ENCODE results near the gene FEV.

The FEV gene

GRCh38 chr2:218959141-218959731 lies 25.7 kb downstream of the FEV start, which contains the start of gene CDK5R2:
Gene CDK5R2, plus strand, starts transcription at chr2:218959666. Its CDS starts 155 bp downstream, at chr2:218959821.
- H3K9me3 ChIP-seq (ENCODE audit: insufficient read depth, low read length, severe bottlenecking) = no peaks in the 10 kb centered on the region
- no peaks in the 10 kb centered on the region for H3K79me2 ChIP-seq (ENCODE audit: insufficient read depth, low read length)
- no peak within 1 kb of the TSS for H3K27ac ChIP-seq (ENCODE audit: low read length)
- TF ChIP-seq EZH2 (IDR thresholded peaks at IDR 0.05; ENCODE audit: borderline replicate concordance, low read depth, low read length, severe bottlenecking) = no peak
- TF ChIP-seq, protein P1, sequence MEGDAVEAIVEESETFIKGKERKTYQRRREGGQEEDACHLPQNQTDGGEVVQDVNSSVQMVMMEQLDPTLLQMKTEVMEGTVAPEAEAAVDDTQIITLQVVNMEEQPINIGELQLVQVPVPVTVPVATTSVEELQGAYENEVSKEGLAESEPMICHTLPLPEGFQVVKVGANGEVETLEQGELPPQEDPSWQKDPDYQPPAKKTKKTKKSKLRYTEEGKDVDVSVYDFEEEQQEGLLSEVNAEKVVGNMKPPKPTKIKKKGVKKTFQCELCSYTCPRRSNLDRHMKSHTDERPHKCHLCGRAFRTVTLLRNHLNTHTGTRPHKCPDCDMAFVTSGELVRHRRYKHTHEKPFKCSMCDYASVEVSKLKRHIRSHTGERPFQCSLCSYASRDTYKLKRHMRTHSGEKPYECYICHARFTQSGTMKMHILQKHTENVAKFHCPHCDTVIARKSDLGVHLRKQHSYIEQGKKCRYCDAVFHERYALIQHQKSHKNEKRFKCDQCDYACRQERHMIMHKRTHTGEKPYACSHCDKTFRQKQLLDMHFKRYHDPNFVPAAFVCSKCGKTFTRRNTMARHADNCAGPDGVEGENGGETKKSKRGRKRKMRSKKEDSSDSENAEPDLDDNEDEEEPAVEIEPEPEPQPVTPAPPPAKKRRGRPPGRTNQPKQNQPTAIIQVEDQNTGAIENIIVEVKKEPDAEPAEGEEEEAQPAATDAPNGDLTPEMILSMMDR (IDR thresholded peaks at IDR 0.05; ENCODE audit: borderline replicate concordance, extremely low read depth, low read length, poor library complexity, severe bottlenecking) = no peak
- no peaks in the 10 kb centered on the region for H3K36me3 ChIP-seq (ENCODE audit: insufficient read depth, low read length)
- H3K9ac ChIP-seq (ENCODE audit: low read depth, low read length) = no peak within 1 kb of the TSS
- ATAC-seq (ENCODE audit: insufficient read depth, low read depth) (no peak; the same call in 2 of the 3 replicates), DNase-seq (no peak)
- H4K20me1 ChIP-seq (ENCODE audit: insufficient read depth, low read length) = peaks cover 6% of the 10 kb centered on the region; the same call in 1 of the 2 replicates
- no peak within 1 kb of the TSS for H2AFZ ChIP-seq (ENCODE audit: low read depth, low read length)
- no peak within 1 kb of the TSS for H3K4me2 ChIP-seq (ENCODE audit: insufficient read depth, low read length)
- no peaks in the 10 kb centered on the region for H3K4me1 ChIP-seq (ENCODE audit: insufficient read depth, low read length)
- H3K4me3 ChIP-seq (ENCODE audit: low read depth in 1 of 2, low read length in 2 of 2) = no peak within 1 kb of the TSS
- peaks cover 3% of the 10 kb centered on the region for H3K27me3 ChIP-seq (ENCODE audit: insufficient read depth, low read length, poor library complexity)

GRCh38 chr2:218958276-218958675 lies 26.7 kb downstream of the FEV start:
- Histone ChIP-seq H3K4me2 (ENCODE audit: insufficient read depth, low read length) (no peak overlapping the region), H3K79me2 (ENCODE audit: insufficient read depth, low read length) (no peaks in the 10 kb centered on the region), H2AFZ (ENCODE audit: low read depth, low read length) (no peak overlapping the region), H4K20me1 (ENCODE audit: insufficient read depth, low read length) (peaks cover 6% of the 10 kb centered on the region; the same call in 1 of the 2 replicates), H3K4me1 (ENCODE audit: insufficient read depth, low read length) (no peaks in the 10 kb centered on the region), H3K9me3 (ENCODE audit: insufficient read depth, low read length, severe bottlenecking) (no peaks in the 10 kb centered on the region), H3K36me3 (ENCODE audit: insufficient read depth, low read length) (no peaks in the 10 kb centered on the region), H3K27ac (ENCODE audit: low read length) (no peak overlapping the region), H3K27me3 (ENCODE audit: insufficient read depth, low read length, poor library complexity) (no peaks in the 10 kb centered on the region), H3K4me3 (ENCODE audit: low read depth in 1 of 2, low read length in 2 of 2) (no peak overlapping the region), H3K9ac (ENCODE audit: low read depth, low read length) (no peak overlapping the region)
- TF ChIP-seq, protein P1 (IDR thresholded peaks at IDR 0.05; ENCODE audit: borderline replicate concordance, extremely low read depth, low read length, poor library complexity, severe bottlenecking) = no peak
- no peak for TF ChIP-seq EZH2 (IDR thresholded peaks at IDR 0.05; ENCODE audit: borderline replicate concordance, low read depth, low read length, severe bottlenecking)
- DNase-seq = no peak
- ATAC-seq (ENCODE audit: insufficient read depth, low read depth) = no peak

GRCh38 chr2:218957671-218958070 lies 27.3 kb downstream of the FEV start:
- no peaks in the 10 kb centered on the region for H3K4me1 ChIP-seq (ENCODE audit: insufficient read depth, low read length)
- H3K27ac ChIP-seq (ENCODE audit: low read length) = no peak overlapping the region
- ATAC-seq (ENCODE audit: insufficient read depth, low read depth) = no peak
- no peaks in the 10 kb centered on the region for H3K79me2 ChIP-seq (ENCODE audit: insufficient read depth, low read length)
- no peaks in the 10 kb centered on the region for H3K36me3 ChIP-seq (ENCODE audit: insufficient read depth, low read length)
- H3K9me3 ChIP-seq (ENCODE audit: insufficient read depth, low read length, severe bottlenecking) = no peaks in the 10 kb centered on the region
- no peak overlapping the region for H3K4me3 ChIP-seq (ENCODE audit: low read depth in 1 of 2, low read length in 2 of 2)
- peaks cover 5% of the 10 kb centered on the region; the same call in 1 of the 2 replicates for H4K20me1 ChIP-seq (ENCODE audit: insufficient read depth, low read length)
- no peak overlapping the region for H3K9ac ChIP-seq (ENCODE audit: low read depth, low read length)
- no peak overlapping the region for H2AFZ ChIP-seq (ENCODE audit: low read depth, low read length)
- no peak for TF ChIP-seq EZH2 (IDR thresholded peaks at IDR 0.05; ENCODE audit: borderline replicate concordance, low read depth, low read length, severe bottlenecking)
- TF ChIP-seq, protein P1 (IDR thresholded peaks at IDR 0.05; ENCODE audit: borderline replicate concordance, extremely low read depth, low read length, poor library complexity, severe bottlenecking) = no peak
- no peak overlapping the region for H3K4me2 ChIP-seq (ENCODE audit: insufficient read depth, low read length)
- no peak for DNase-seq
- no peaks in the 10 kb centered on the region for H3K27me3 ChIP-seq (ENCODE audit: insufficient read depth, low read length, poor library complexity)

All from DND-41 (cell line).